Measurements from ENCODE around the gene PROCA1. TPM values are rescaled to one million over a fixed set of nuclear protein-coding genes. Genes with fewer than 3 reads are reported as not detected.

PROCA1 gene
- total and polyA plus RNA-seq, 2 of the 13 experiments (the other 11 are each of a cell fraction or from before 2014, with no cell fraction given) = 0.73 to 1.5 TPM

GRCh38 chr17:28728364-28729200 is 16.9 kb upstream of the PROCA1 start, which contains the start of gene NEK8 (continued):
- TF ChIP-seq HDAC2 (CRISPR knock-in tag; IDR thresholded peaks at IDR 0.05) (no peak), RNF219 (CRISPR knock-in tag; IDR thresholded peaks at IDR 0.05) (no peak), CREBL2 (CRISPR knock-in tag; IDR thresholded peaks at IDR 0.05; ENCODE audit: borderline replicate concordance) (no peak; the same call in 1 of the 2 replicates), ZNF557 (CRISPR knock-in tag; IDR thresholded peaks at IDR 0.05) (no peak), NR2F2 (IDR thresholded peaks at IDR 0.05; ENCODE audit: borderline replicate concordance, low read depth) (peak; percentile 37; the same call in 1 of the 2 replicates), HHEX (CRISPR knock-in tag; IDR thresholded peaks at IDR 0.05) (no peak), ZNF30 (CRISPR knock-in tag; IDR thresholded peaks at IDR 0.05) (no peak), NCOR1 (IDR thresholded peaks at IDR 0.05; ENCODE audit: borderline replicate concordance, low read length) (no peak), ZNF138 (CRISPR knock-in tag; IDR thresholded peaks at IDR 0.05; ENCODE audit: low read depth) (peak; percentile 71; the same call in 1 of the 2 replicates), ARNTL (CRISPR knock-in tag; IDR thresholded peaks at IDR 0.05) (peak; percentile 76; the same call in 1 of the 2 replicates), ZNF441 (CRISPR knock-in tag; IDR thresholded peaks at IDR 0.05; ENCODE audit: borderline replicate concordance) (no peak), ZHX1 (CRISPR knock-in tag; IDR thresholded peaks at IDR 0.05; ENCODE audit: low read depth) (no peak), MXD4 (CRISPR knock-in tag; IDR thresholded peaks at IDR 0.05) (no peak; the same call in 1 of the 2 replicates), ZBTB34 (CRISPR knock-in tag; IDR thresholded peaks at IDR 0.05) (0 out of 2 replicates have a peak, but pooled peaks have one; percentile 31), ZNF737 (CRISPR knock-in tag; IDR thresholded peaks at IDR 0.05; ENCODE audit: borderline replicate concordance) (no peak), SNAPC2 (CRISPR knock-in tag; IDR thresholded peaks at IDR 0.05) (peak; percentile 88; the same call in 1 of the 2 replicates), ZNF251 (CRISPR knock-in tag; IDR thresholded peaks at IDR 0.05) (no peak), SKI (IDR thresholded peaks at IDR 0.05; ENCODE audit: partially characterized antibody) (no peak), ZNF775 (CRISPR knock-in tag; IDR thresholded peaks at IDR 0.05; ENCODE audit: borderline replicate concordance) (0 out of 2 replicates have a peak, but pooled peaks have one; percentile 8), PATZ1 (CRISPR knock-in tag; IDR thresholded peaks at IDR 0.05) (no peak), ZNF790 (CRISPR knock-in tag; IDR thresholded peaks at IDR 0.05; ENCODE audit: borderline replicate concordance) (no peak)

All from HepG2 (cell line).